Astrocyte (in vitro differentiated cells and primary cell): ENCODE data around the gene MED1.

Experiments
- CTCF ChIP-seq: IDR thresholded peaks from 2 replicates; pipeline ENCODE4 v1.5.1; 2011; ENCODE audit warnings: low read depth, mild to moderate bottlenecking, inconsistent platforms, low read length, moderate library complexity; ENCODE audit not compliant: insufficient read depth
- EZH2 ChIP-seq: IDR thresholded peaks from 2 replicates; pipeline ENCODE4 v1.6.1; 2012; ENCODE audit warnings: mild to moderate bottlenecking, low read length, inconsistent platforms; ENCODE audit not compliant: insufficient read depth

GRCh38 chr17:39406951-39407350 lies 44.1 kb downstream of the MED1 start:
- TF ChIP-seq CTCF (no peak), EZH2 (no peak)
